Thymus (tissue), 11 donors: ENCODE data around the gene RFX2. TPM values are rescaled to one million over a fixed set of nuclear protein-coding genes. Genes with fewer than 3 reads are reported as not detected.

ENCODE experiments used
- DNase-seq, 9 donors: peaks; one replicate each; pipeline ENCODE4 v3.0.0-alpha.2; 2013; ENCODE audit warnings: low spot score in 9 of 9, low read depth in 6 of 9, missing footprints in 1 of 9
- H3K27ac ChIP-seq, 2 donors: one replicate each; pipeline ENCODE4 v1.5.1; 2013; ENCODE audit warnings: control low read depth in 1 of 2, low read depth in 1 of 2, low read length in 1 of 2, mild to moderate bottlenecking in 1 of 2, moderate library complexity in 1 of 2
- H3K27me3 ChIP-seq, 2 donors: one replicate each; pipeline ENCODE4 v1.5.1; 2013; ENCODE audit warnings: low read length in 1 of 2; ENCODE audit not compliant: control insufficient read depth in 2 of 2, insufficient read depth in 1 of 2
- H3K36me3 ChIP-seq, 2 donors: one replicate each; pipeline ENCODE4 v1.5.1; 2013; ENCODE audit warnings: low read length in 1 of 2, mild to moderate bottlenecking in 1 of 2, moderate library complexity in 1 of 2; ENCODE audit not compliant: control insufficient read depth in 2 of 2, insufficient read depth in 2 of 2
- H3K4me1 ChIP-seq, 2 donors: one replicate each; pipeline ENCODE4 v1.5.1; 2013; ENCODE audit warnings: low read length in 2 of 2; ENCODE audit not compliant: control insufficient read depth in 2 of 2, insufficient read depth in 2 of 2
- H3K4me3 ChIP-seq, 2 donors: one replicate each; pipeline ENCODE4 v1.5.1; 2013; ENCODE audit warnings: low read length in 2 of 2, control low read depth in 1 of 2, mild to moderate bottlenecking in 1 of 2
- H3K9me3 ChIP-seq, 2 donors: one replicate each; pipeline ENCODE4 v1.5.1; 2013; ENCODE audit warnings: low read length in 1 of 2, mild to moderate bottlenecking in 1 of 2; ENCODE audit not compliant: control insufficient read depth in 2 of 2, insufficient read depth in 1 of 2
- WGBS: extraction: QIAGEN DNeasy Blood & Tissue Kit; methylation state at CpG from one replicate; pipeline ENCODE4 v1.1.7; 2013; 5-methylcytosine and 5-hydroxymethylcytosine counted together
- polyA plus RNA-seq: library from polyadenylated mRNA; stranded (reverse); fragments of 200-250 nt; gene quantifications from one replicate; pipeline ENCODE4 v1.2.3, GENCODE V29; 2013
- total RNA-seq: library from RNA; stranded (reverse); fragments of 120-200 nt; gene quantifications from one replicate; pipeline ENCODE4 v1.2.4, GENCODE V29; 2013
- donor health status: healthy.

The RFX2 gene
- total and polyA plus RNA-seq, 2 donors = 3.4 to 4.6 TPM

DNA sequence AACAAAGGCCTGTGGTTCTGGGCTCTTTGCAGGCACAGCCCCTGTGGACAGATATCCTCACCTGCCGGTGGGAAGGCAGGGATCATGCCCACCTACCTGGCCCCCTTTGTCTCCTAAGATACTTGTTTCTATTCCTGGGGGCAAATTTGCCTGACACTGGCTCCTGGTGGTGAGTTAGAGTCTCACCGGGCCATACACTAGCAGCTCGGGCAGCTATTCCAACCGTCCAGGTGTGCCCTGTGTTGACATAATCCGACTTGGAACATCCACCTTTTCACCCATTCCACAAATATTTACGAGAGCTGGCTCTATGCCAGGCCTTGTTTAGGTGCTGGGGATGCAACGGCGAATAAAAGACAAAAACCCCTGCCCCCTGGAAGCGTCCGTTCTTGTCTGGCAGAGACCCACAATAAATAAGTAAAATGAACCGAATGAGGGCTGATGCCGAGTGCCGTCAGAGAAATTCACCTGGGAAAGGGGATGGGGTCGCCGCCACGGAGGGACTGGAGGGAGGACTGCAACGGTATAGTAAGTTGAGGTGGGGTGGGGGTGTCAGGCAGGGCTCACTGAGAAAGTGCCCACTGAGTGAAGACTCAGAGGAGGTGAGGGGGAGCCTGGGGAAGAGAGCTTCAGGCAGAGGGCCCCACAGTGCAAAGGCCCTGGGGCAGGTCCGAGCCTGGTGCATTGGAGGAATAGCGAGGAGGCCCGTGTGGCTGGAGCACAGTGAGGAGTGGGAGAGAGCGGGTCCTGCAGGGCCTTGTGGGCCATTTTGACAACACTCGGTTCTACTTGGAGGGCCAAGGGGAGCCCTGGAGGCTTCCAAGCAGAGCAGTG is 89.1 kb downstream of the RFX2 start:
- DNase-seq = no peak
- Histone ChIP-seq H3K4me1 (peaks cover 0 to 6% of the 10 kb centered on the region in 2 donors), H3K27me3 (peaks cover 0 to 2% of the 10 kb centered on the region in 2 donors), H3K27ac (no peak overlapping the region), H3K9me3 (no peaks in the 10 kb centered on the region), H3K4me3 (no peak overlapping the region), H3K36me3 (peaks cover 0 to 5% of the 10 kb centered on the region in 2 donors)
- WGBS = 93% methylated on average over 22 of the region's 22 CpGs

DNA sequence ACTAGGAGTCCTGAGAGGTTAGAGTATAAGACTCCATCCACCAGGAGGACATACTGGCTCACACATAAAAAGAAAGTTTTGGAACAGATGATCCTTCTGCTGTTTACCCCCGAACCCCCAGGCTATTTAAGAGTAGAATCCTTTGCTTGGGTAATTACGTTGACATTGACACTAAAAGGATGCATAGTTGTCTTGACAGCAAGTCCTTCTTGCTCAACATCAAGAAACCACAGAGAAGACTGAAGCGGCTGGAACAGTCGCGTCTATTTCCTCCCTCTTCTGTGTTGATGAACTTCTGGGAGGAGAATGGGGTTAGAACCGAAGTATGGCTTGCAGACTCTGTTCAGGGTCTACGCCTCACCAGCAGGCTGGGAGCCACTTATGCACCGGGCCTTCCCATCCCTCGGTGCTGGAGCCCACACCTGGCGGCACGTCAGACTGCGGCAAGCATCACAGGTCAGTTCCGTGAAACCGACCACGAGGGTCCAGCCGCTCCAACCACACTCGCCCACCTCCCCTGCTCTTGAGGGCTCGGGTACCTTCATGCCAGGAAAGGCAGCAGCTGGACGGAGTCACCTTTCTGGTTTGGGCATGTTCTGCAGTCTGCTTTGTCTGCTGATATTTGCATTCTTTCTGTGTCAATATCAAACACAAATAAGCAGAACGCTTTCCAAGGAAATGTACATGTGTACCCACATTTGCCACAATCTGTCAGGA is 90.0 kb downstream of the RFX2 start:
- 79% methylated on average over 20 of the region's 20 CpGs for WGBS
- H3K4me3 ChIP-seq = no peak overlapping the region
- H3K27me3 ChIP-seq = peaks cover 0 to 2% of the 10 kb centered on the region in 2 donors
- peaks cover 0 to 5% of the 10 kb centered on the region in 2 donors for H3K36me3 ChIP-seq
- DNase-seq = peak in 3 of 9 donors; percentile 31 to 73 (median 31)
- no peaks in the 10 kb centered on the region for H3K9me3 ChIP-seq
- H3K4me1 ChIP-seq = peaks cover 0 to 6% of the 10 kb centered on the region in 2 donors
- H3K27ac ChIP-seq = peak overlapping the region in 1 of 2 donors; percentile 47

DNA sequence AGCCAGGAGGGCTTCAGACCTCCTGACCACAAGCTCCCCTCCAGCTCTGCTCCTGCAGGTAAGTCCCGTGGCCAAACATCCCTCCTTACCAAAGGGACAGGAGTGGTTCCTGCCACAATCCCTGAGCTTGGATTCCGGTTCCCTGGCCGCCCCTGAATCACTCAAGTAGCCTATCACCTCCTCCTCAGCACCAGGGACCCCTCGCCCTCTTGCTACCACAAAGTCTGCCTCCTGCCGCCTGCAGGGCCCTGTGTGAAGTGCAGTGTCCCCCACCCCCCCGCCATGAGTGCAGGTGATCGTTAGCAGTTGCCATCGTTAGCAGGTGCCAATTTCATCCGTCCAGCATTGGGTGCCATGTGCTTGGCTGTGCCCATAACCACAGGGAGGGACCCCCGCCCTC is 91.5 kb downstream of the RFX2 start:
- peaks cover 0 to 2% of the 10 kb centered on the region in 2 donors for H3K27me3 ChIP-seq
- no peaks in the 10 kb centered on the region for H3K9me3 ChIP-seq
- no peak overlapping the region for H3K4me3 ChIP-seq
- H3K27ac ChIP-seq = no peak overlapping the region
- H3K4me1 ChIP-seq = peaks cover 0 to 6% of the 10 kb centered on the region in 2 donors
- peaks cover 0 to 2% of the 10 kb centered on the region in 2 donors for H3K36me3 ChIP-seq
- peak in 2 of 9 donors; percentile 16 to 41 for DNase-seq
- 81% methylated on average over 10 of the region's 10 CpGs for WGBS

DNA sequence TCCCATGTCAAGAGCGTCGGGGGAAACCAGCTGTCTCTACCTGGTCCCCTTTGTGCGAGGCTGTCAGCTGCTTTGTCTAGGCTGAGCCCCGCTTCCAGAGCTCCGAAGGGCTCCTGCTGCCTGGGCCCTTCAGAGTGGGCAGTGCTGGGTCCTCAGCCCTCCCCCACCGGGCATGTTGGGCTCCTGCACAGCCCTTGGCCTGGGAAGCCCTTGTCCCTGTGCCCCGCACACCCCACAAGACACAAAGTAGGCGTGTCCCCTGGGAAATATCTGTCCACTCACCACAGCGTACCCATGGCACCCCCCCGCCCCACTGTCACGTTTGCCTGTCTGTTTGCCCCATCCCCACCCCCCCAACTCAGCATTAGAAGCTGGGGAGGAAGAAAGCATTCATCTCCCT is 92.7 kb downstream of the RFX2 start:
- no peak for DNase-seq
- Histone ChIP-seq H3K9me3 (no peaks in the 10 kb centered on the region), H3K4me1 (peaks cover 0 to 6% of the 10 kb centered on the region in 2 donors), H3K36me3 (peaks cover 0 to 2% of the 10 kb centered on the region in 2 donors), H3K27me3 (peaks cover 0 to 2% of the 10 kb centered on the region in 2 donors), H3K4me3 (no peak overlapping the region), H3K27ac (no peak overlapping the region)
- 92% methylated on average over 11 of the region's 11 CpGs for WGBS

DNA sequence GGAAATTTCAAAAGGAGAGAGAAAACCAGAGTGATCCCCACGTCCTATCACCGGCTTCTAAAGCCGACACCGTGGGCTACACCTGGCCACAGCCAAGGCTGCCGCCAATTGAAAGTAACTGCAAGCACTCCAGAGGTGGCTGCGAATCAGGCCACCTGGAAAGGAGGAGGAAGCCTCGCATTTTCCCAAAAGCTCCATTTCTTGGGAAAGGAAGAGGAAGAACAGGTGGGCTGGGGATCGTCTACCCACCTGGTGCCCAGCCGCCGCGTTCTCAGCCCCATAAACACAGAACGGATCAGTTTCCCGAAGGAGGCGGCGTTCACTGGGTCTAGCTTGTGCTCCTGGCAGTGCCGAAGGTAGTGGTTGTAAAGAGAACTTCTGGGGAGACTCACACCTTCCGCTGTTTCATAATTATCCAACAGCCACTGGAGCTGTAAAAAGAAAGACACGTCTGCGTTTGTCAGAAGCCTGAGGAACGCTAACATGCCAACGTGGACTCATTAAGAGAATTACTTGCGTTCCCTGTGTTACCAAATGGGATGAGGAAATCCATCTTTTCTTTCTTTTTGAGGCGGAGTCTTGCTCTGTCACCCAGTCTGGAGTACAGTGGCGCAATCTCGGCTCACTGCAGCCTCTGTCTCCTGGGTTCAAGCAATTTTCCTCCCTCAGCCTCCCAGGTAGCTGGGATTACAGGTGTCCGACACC is 94.3 kb downstream of the RFX2 start:
- 97% methylated on average over 26 of the region's 26 CpGs for WGBS
- H3K4me3 ChIP-seq = no peak overlapping the region
- H3K27ac ChIP-seq = no peak overlapping the region
- H3K9me3 ChIP-seq = no peaks in the 10 kb centered on the region
- peaks cover 0 to 2% of the 10 kb centered on the region in 2 donors for H3K36me3 ChIP-seq
- H3K27me3 ChIP-seq = no peaks in the 10 kb centered on the region
- H3K4me1 ChIP-seq = peaks cover 0 to 3% of the 10 kb centered on the region in 2 donors
- no peak for DNase-seq

DNA sequence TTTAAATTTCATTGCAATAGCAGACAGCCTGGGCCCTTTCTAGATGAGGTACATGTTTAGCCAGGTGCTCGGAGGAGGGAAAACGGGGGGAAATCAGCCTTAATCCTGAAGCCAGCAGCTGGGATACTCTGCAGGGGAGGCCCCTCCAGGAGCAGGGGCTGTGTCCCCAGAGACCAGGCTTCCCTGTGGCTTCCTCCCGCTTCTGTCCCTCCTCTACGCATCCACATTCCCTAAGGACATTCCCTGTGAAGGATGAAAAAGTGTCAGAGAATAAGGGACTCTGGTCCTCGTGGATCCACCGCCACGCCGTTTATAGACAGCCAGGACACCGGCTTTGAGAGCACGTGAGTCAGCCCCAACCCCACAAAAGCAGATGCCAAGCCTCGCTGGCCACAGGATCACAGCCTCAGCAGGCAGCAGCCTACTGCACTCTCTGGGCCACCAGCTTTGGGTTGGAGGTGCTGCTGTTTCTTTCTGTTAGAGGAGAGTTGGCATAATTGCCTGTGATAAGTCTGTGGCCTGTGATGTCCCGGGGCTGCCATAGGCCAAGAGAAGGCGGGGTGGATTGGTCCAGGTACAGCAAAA is 95.7 kb downstream of the RFX2 start:
- Histone ChIP-seq H3K4me3 (no peak overlapping the region), H3K9me3 (no peaks in the 10 kb centered on the region), H3K27me3 (no peaks in the 10 kb centered on the region), H3K4me1 (no peaks in the 10 kb centered on the region), H3K27ac (no peak overlapping the region), H3K36me3 (peaks cover 0 to 6% of the 10 kb centered on the region in 2 donors)
- no peak for DNase-seq
- WGBS = 97% methylated on average over 13 of the region's 13 CpGs

DNA sequence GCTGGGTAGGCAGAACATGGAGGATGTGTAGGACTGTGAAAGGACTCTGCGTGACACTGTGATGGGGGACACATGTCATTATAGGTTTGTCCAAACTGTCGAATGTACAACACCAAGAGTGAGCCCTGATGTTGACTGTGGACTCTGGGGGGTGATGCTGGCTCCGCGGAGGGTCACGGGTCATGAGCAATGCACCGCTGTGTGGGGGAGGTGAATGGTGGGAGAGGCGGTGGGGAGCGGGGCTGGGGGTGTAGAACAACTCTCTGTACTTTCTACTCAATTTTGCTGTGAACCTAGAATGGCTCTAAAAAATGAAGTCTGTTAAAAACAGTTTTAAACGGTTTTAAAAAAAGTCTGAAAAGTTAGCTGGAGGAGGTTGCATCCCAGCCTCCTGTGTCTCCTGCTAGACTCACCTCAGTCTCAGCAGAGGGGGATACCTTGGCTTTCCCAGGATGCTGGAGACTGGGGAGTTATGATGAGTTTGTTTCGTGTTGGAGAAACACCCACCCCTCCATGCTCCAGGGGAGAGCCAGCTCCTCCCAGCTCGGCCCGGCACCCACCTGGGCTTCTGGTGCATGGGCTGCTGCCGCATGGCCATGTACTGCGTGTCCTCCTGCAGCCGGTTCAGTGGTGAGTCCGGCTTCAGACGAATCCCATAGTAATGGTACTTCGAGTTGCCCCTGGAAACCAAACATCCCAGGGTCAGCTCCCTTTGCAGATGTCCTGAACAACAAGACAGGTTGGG is 97.7 kb downstream of the RFX2 start:
- Histone ChIP-seq H3K9me3 (no peaks in the 10 kb centered on the region), H3K36me3 (peaks cover 0 to 6% of the 10 kb centered on the region in 2 donors), H3K4me3 (no peak overlapping the region), H3K27ac (no peak overlapping the region), H3K4me1 (no peaks in the 10 kb centered on the region), H3K27me3 (no peaks in the 10 kb centered on the region)
- DNase-seq = no peak
- 96% methylated on average over 18 of the region's 18 CpGs for WGBS

DNA sequence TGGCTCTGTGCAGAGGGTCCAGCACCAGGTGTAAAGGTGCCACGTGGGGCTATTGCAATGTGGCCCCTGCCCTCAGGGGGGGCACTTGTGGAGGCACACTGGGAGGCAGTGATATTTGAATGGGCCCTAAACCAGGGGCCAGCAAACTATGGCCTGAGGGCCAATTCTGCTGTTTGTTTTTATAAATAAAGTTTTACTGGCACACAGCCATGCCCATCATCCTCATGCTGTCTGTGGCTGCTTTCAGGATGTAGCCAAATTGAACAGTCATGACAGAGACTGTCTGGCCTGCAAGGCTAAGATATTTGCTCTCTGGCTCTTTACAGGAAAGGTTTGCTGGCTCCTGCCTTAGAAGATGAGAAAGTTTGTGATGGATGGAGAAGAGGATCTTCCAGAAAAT is 98.5 kb downstream of the RFX2 start:
- H3K36me3 ChIP-seq = peaks cover 0 to 6% of the 10 kb centered on the region in 2 donors
- H3K27me3 ChIP-seq = no peaks in the 10 kb centered on the region
- 90% methylated on average over 1 of the region's 1 CpG for WGBS
- no peak overlapping the region for H3K4me3 ChIP-seq
- DNase-seq = no peak
- no peaks in the 10 kb centered on the region for H3K4me1 ChIP-seq
- H3K9me3 ChIP-seq = no peaks in the 10 kb centered on the region
- no peak overlapping the region for H3K27ac ChIP-seq
